ENCODE results near the gene PFDN1. TPM values are rescaled to one million over a fixed set of nuclear protein-coding genes. Genes with fewer than 3 reads are reported as not detected.

Gene PFDN1
- total and polyA plus RNA-seq, 9 of the 15 experiments (the other 6 are each of a cell fraction or from before 2014, with no cell fraction given), result 45.5 to 215 (median 78.0) TPM

GRCh38 chr5:140302786-140303639 is at the start of gene PFDN1 (continued):
- TF ChIP-seq SP2 (IDR thresholded peaks at IDR 0.05; ENCODE audit: extremely low read depth, low read depth, low read length, poor library complexity, severe bottlenecking), result no peak
- peak; percentile 87 for TF ChIP-seq HMBOX1 (IDR thresholded peaks at IDR 0.05)
- no peak for TF ChIP-seq NELFE (IDR thresholded peaks at IDR 0.05; ENCODE audit: insufficient read depth, insufficient read length)
- TF ChIP-seq MEF2D (tag; conservative IDR thresholded peaks at IDR 0.05; ENCODE audit: low read depth), result no peak
- TF ChIP-seq ZBED1 (IDR thresholded peaks at IDR 0.05), result 0 out of 2 replicates have a peak, but pooled peaks have one; percentile 11
- TF ChIP-seq ELK1 (CRISPR knock-in tag; IDR thresholded peaks at IDR 0.05), result no peak
- TF ChIP-seq HDGF (IDR thresholded peaks at IDR 0.05), result no peak
- peak; percentile 90 for TF ChIP-seq PHF8 (IDR thresholded peaks at IDR 0.05; ENCODE audit: borderline replicate concordance, low read length)
- no peak for TF ChIP-seq GTF2A2 (tag; IDR thresholded peaks at IDR 0.05)
- TF ChIP-seq ZNF347 (CRISPR knock-in tag; IDR thresholded peaks at IDR 0.05; ENCODE audit: low read depth), result no peak
- no peak for TF ChIP-seq IFI16 (CRISPR knock-in tag; IDR thresholded peaks at IDR 0.05)
- TF ChIP-seq EZH2 (IDR thresholded peaks at IDR 0.05; ENCODE audit: borderline replicate concordance, low read depth, low read length), result no peak
- no peak for TF ChIP-seq ZNF511 (CRISPR knock-in tag; IDR thresholded peaks at IDR 0.05)
- TF ChIP-seq ZNF280A (IDR thresholded peaks at IDR 0.05; ENCODE audit: low read depth, partially characterized antibody), result no peak
- no peak for TF ChIP-seq THAP12 (CRISPR knock-in tag; IDR thresholded peaks at IDR 0.05)
- no peak for TF ChIP-seq NR2C1 (IDR thresholded peaks at IDR 0.05)
- no peak for TF ChIP-seq NR2C1 (tag; IDR thresholded peaks at IDR 0.05)
- TF ChIP-seq MCM5 (IDR thresholded peaks at IDR 0.05; ENCODE audit: low read depth), result no peak
- TF ChIP-seq NFE2 (IDR thresholded peaks at IDR 0.05; ENCODE audit: low read depth), result no peak

Measured in K562 (cell line).